DMS79 treated with DMSO at 0.1 percent for 48 hours (cell line): Measurements from ENCODE around the gene CYP4F2.
A peak's percentile ranks its signal among the peaks of the same experiment; 100 is the strongest.
"Not testable (repeated sequence)": the region's sequence is repeated elsewhere in the genome, so short reads cannot be mapped to it uniquely, and the experiment has no call there.

Experiments used
- DNase-seq: peaks from one replicate; lab custom pipeline; 2025; lab: John Stamatoyannopoulos, UW

The CYP4F2 gene

DNA sequence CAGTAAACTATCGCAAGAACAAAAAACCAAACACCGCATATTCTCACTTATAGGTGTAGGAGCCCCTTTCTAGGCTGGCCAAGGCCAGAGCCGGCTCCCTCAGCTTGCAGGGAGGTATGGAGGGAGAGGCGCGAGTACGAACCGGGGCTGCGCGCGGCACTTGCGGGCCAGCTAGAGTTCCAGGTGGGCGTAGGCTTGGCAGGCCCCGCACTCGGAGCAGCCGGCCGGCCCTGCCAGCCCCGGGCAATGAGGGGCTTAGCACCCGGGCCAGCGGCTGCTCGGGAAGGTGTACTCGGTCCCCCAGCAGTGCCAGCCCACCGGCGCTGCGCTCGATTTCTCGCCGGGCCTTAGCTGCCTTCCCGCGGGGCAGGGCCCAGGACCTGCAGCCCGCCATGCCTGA is 1.7 kb upstream of the CYP4F2 start:
- DNase-seq = not testable (repeated sequence)

DNA sequence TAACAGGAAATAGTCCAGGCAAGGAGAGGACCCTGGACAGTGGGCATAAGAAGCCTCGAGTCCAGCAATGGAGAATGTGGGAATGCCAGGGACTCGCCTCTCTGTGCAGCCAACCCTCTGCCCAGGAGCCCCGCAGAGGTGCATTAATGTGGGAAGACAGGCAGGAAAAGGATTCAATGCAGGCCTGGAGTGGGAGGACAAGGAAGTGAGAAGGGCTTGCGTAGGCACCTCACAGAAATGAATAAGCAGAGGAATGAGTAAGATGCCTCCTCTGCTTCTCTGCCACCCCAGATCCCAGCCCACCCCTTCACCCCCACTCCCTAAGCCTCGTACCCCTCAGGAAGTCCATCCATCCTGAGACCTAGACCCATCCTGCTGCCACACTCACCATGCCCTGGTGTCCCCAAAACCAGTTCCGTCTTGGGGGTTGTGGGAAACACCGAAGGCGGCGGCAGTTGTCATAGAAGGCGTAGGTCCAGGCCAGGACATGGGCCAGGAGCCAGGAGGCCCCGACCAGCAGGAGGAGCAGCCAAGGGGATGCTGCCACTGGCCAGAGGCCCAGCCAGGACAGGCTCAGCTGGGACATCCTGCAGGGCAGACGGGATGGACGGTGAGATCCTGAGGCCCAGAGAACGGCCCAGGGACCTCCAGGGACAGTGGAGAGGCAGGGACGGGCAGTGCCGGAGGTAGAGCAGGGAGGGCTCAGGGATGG is 692 bp downstream of the CYP4F2 start:
- no peak for DNase-seq

DNA sequence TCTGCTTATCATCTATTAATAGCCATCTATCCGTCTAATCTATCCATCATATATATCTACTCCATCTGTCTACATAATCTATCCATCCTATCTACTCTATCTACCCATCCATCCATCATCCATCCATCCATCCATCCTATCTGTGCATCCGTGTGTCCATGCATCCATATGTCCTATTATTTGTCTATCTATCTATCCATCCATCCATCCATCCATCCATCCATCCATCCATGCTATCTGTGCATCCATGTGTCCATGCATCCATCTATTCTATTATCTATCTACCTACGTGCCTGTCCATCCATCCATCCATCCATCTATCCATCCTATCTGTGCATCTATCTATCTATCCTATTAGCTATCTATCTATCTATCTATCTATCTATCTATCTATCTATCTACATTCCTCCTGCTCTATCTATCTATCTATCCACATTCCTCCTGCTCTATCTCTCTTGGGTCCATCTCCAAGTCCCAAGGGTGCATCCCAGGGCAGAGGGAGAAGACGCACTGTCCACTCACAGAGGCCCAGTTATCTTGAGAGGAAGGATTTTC is 1.9 kb downstream of the CYP4F2 start:
- no peak for DNase-seq

DNA sequence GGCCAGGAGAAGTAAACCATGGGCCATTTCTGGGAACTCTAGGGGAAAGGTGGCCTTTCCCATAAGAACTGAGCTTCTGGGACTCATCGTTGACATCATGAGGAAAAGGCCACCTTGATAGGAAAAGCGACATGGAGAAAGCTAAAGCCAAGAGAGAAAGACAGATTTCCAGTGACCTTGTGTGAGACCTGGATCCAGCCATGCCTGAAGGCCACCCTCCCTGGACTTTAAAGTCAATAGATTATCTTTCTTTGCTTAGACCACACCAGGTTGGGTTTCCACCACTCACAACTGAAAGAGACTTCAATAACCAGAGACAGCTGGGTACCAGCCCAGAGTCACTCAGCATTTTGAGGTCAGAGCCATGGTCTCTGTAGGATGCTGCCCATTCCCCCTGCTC is 3.5 kb downstream of the CYP4F2 start:
- DNase-seq = no peak

DNA sequence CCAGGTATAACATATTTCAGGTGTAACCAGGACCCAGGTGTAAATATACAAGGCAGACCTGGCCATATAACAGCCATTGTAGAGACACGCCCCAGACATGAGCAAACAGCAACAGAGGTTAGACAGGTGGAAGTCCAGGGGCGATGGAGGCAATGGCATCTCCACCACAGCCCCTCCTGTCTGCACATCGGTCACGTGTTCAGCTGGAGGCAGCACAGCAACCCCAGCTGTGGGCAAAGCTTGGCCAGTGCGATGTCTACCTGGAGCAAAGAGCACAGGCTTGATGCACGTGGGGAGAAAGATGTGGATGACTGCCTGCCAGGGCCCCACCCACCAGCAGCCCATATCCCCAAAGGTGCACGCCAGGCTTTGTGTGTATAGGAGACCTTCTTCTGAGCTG is 4.4 kb downstream of the CYP4F2 start:
- no peak for DNase-seq

DNA sequence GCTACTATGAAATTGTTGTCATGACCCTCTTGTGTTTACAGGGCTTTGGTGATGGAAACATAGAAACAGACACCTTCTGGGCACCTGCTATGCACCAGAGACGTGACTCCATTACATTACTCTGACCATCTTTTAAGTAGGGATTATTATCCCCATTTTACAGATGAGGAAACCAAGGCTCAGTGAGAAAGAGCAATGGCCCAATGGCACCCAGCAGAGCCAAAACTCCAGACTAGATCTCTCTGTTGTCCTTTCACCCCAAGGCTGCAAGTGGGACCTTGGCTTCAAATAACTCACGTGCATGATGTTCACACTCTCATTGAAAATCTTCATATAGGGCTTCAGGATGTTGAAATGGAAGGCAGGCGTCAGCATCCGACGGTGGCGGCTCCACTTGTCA is 5.9 kb downstream of the CYP4F2 start:
- DNase-seq = no peak

DNA sequence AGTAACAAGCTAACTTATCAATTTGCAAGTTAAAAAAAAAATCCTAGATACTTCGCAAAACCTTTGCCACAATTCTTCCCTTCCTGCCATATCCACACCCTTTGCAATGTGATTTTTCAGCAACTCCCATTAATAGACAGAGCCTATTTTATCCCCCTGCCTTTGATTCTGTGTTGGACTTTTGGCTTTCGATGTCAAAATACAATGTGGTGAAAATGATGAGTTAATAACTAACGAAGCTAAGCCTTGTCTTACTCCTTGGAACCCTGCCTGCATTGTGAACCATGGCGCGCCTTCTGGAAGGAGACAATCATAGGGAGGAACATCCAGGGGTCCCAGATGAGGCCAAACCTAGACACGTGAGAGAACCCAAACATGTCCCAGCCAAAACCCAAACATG is 6.4 kb downstream of the CYP4F2 start:
- no peak for DNase-seq

DNA sequence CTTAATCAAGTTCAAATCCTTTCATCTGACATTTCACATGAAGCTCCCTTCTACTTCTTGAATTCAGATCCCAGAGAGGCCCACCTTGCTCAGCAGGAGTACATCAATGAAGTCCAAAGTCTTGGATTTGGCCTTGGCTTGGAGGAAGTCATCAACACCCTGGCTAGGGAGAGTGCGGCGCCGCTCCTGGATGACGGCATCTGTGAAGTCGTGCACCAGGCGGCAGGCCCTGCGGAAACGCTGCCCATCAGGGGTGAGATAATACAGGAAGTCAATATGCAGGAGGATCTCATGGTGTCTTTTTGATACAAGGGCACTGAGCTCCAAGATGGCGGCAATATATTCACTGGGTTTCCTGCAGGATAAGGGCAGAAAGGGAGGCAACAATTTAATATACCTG is 8.5 kb downstream of the CYP4F2 start:
- DNase-seq = not testable (repeated sequence)

DNA sequence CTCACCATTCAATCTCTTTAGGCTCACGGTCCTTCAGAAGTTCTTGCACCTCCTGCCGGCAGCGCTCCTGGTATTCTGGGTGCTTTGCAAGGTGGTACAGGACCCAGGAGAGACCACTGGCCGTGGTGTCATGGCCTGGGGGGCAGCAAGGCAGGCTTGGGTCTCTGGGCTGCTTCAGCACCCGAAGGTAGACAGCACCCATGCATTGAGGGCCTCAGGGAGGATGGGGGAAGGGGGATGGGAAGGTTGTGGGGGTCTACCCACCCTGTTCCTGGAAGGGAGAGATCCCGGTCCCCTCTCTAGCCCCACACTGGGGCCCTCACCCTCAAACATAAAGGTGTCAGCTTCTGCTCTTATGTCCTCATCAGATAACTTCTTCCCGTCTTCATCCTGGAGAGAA is 12.0 kb downstream of the CYP4F2 start:
- DNase-seq = no peak

DNA sequence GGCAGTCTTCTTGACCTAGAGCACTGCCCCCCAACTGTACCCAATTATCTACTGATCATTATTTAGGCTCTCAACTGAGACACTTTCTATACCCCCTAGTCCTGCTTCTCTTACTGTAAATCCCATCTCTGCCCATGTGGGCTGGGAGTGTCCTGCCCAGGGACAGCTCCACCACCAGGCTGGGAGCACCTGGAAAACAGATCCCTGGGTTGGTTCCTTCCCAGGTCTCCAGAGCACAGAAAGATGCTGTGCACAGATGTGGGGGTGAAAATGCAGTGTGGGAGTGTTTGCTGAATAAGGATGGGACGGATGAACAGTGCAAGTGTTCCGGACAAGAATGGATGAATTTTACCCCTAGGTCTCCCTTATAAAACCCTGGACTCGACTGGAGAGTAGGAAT is 12.7 kb downstream of the CYP4F2 start:
- no peak for DNase-seq

DNA sequence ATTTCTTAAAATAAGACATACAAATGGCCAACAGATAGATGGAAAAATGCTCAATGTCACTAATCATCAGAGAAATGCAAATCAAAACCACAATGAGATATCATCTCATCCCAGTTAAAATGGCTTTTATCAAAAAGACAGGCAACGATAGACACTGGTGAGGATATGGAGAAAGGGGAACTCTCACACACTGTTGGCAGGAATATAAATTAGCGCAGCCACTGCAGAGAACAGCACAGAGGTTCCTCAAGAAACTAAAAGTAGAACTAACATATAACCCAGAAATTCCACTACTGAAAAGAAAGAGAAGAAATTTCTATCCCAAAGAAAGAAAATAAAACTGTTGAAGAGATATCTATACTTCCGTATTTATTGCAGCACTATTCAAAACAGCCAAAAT is 14.5 kb downstream of the CYP4F2 start:
- not testable (repeated sequence) for DNase-seq

DNA sequence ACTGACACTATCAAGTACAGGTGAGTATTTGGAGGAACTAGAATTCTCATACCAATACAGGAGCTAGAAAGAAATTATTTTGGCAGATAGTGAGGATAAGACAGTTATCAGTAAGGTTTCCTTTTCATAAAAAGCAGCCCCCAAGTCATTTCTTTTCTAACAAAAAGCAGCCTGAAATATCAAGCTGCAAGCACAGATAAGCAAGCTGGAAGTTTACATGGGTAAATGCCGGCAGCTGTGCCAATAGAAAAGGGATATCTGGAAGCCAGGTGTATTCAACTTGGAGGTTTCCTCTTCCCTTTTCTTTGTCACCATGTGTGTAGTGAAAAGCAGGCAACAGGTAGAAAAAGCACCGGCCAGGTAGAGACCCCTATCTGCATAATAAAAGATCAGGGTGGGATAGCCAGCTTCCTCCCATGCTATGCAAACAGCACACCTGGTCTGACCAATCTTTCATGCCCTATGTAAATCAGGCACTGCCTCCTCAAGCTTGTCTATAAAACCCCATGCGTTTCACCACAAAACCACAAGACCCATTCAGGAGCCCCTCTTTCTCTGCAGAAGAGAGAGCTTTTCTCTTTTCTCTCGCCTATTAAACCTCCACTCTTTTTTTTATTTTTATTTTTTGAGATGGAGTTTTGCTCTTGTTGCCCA is 22.9 kb downstream of the CYP4F2 start:
- no peak for DNase-seq

DNA sequence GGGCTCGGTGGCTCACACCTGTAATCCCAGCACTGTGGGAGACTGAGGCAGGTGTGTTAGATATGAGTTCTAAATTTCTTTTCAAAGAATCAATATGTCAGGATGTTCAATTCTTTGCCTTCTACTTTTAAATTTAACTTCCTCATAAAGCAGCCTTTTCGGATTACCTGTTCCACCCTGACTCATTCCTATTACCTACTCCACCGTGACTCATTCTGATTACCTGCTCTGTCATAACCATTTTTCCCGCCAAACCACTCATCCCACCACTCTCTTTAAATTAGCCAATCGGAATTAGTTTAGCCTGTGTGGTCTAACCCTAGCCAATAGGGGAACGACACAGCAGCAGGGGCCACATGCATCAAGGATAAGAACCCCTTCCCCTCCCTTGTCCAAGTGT is 24.1 kb downstream of the CYP4F2 start:
- not testable (repeated sequence) for DNase-seq

DNA sequence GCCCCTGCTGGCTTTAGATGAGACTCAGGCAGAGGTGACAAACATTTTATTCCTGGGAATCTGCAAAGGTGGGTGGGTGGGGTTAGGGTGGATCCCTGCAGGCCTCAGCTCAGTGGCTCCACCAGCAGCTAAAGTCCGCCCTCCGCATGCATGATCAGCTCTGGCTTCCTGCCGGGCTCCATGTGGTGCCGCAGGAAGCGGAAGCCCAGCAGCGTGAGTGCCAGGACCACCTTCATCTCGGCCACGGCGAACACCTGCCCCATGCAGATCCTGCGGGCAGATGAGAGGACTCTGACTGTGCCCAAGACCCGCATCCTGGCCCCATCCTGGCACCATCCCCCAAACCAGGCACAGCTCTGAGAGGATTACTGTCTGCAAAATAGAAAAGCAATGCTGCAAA is 26.3 kb downstream of the CYP4F2 start:
- no peak for DNase-seq

DNA sequence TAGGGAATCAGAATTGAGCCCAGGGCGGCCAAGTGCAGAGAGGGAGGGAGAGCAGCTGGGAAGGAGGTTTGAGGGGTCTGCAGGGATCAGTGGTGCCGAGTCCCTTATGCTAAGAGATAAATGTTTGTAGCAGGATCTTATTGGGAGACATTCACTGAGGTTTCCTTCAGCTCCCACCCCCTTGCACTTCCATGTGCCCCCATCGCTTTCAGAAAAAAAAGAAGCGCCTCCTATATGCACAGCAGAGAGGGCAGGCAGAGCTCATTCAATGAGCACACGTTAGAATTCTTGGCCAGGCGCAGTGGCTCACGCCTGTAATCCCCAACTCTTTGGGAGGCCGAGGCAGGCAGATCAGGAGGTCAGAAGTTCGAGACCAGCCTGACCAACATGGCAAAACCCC is 28.0 kb downstream of the CYP4F2 start:
- DNase-seq = no peak

DNA sequence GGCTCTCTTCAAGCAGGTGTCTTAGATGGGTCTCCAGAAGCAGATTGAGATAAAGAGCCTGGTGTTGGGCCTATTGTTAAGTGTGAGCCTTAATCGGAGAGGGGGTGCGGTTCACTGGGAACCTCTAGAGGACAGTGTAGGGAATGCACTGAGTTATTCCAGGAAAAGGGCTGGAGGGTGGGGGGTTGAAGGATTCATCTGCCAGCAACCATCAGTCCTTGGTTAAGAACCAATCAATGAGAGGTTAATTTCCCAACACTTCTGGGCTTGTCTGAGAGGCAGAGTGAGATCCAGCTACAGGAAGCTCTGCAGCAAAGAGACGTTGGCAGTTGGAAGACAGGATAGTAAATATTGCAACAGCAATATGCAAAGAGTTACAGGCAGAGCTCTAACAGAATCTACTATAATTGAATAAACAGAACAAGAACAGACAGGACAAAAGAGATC is 28.7 kb downstream of the CYP4F2 start:
- peak; percentile 39 for DNase-seq

DNA sequence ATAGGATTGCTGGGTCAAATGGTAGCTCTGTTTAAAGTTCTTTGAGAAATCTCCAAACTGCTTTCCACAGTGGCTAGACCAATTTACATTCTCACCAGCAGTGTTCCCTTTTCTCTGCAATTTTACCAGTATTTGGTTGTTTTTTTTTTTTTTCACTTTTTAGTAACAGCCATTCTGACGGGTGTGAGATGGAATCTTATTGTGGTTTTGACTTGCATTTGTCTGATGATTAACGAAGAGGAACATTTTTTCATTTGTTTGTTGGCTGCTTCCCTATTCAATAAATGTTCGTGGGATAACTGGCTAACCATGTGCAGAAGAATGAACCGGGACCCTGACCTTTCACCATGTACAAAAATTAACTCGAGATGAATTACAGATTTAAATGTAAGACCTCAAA is 31.2 kb downstream of the CYP4F2 start:
- no peak for DNase-seq

DNA sequence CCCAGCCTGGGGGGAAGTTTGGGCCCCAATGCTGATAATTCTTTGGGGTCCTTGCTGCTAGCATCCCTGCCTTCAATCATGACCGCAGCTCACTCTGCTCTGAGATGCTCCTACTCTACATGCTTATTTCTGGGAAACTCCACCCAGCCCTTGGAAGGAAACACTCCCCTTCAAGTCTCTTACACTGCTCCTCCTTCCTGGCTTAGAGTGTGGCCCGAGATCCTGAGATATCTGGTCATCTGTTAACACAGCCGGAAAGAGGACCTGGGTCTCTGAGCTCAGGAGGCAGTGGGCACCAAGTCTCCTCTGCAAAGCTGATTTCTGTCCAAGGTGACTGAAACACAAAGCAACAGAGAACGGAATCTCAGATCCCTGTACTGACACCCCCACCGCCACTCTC is 33.0 kb downstream of the CYP4F2 start:
- no peak for DNase-seq

DNA sequence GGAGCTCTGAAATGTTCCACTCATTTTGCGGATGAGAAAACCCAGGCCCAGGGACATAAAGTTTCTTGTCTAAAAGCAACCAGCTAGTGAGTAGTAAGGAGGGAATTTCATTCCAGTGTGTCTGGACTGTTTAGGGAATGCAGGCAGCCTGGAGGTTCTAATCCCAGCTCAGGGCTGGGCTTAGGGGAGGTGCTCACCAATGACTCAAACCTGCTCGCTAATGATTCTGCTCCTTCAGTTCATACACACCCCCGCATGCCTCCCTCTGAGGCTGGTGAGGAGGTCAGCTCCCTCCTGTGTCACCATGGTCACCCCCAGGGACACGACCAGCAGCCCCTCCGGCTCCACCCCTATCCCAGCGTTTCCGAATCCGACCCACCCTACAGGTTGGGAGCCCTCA is 34.6 kb downstream of the CYP4F2 start:
- no peak for DNase-seq

DNA sequence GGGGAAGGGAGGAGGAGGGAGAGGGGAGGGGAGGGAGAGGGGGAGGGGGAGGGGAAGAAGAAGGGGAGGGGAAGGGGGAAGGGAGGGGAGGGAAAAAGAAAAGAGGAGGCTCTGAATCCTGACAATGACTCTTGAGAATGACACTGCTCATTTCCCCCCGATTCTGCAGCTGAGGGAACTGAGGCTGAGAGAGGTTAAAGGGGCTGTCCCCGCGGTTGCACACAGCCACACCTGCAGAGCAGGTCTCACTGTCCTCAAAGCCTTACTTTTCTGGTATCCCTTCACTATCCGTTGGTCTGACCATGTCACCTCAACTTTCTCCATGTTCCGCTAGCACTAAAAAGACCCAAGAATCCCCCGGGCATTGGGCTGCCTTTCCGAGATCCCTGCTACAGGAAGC is 35.4 kb downstream of the CYP4F2 start:
- DNase-seq = no peak

DNA sequence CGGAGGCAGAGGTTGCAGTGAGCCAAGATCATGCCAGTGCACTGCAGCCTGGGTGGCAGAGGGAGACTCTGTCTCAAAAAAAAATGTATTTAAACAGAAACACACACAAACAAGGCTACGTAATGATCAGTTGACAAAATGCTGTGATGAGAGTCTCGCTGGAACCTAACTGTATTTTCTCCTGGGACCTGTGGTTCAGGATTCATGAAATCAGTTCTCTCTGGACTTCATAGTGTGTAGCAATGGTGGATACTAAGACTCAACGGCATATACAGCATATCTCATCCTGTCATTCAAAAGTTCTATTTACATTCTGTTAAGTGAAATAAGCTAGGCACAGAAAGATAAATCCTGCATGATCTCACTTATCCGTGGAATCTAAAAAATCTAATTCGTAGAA is 37.4 kb downstream of the CYP4F2 start:
- DNase-seq = no peak

DNA sequence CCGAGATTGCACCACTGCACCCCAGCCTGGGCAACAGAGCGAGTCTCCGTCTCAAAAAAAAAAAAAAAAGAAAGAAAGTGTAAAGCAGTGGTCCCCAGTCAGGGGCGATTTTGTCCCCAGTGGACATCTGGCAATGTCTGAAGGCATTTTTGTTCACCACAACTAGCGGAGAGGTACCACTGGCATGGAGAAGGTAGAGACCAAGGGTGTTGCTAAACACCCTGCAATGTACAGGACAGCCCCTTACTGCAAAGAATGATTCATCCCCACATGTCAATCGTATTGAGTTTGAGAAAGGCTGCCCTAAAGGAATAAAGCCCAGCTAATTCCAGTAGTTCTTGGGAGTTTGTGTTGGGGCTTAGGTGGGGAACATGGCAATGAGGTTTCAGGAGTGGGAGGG is 38.7 kb downstream of the CYP4F2 start:
- DNase-seq = no peak

DNA sequence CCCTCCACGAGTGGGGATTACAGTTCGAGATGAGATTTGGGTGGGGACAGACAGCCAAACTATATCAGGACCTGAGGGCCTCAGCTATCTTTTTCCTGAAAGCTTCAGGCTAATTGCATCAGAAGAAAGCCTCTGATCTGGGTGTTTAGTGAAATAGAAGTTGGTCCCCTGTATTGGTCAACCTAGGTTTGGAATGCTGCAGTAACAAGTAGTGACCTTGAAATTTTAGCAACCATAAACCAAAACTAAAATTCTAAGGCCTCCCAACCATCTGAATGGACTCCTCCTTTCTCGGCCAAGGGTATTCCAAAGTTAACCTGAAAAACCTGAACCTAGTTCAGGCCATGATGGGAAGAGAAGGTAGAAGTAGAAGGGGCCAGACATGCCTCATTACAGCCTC is 47.5 kb downstream of the CYP4F2 start:
- DNase-seq = no peak

DNA sequence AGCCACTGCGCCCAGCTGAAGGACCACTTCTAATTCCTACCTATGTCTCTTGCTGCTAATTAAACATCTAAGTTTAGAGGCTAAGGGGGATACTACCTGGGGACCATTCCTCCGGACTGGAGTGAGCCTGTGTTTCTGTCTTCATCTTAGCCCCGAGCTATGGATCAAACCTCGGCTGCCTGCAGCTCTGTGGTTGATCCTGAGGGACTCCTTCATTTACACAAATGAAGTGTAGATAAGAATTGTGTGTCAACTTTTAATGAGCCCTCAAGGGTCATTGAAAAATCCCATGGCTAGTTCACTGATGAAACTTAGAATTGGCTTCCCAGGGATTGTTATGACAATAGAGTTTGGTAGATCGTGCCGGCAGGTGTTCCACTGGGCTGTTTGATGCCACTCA is 51.0 kb downstream of the CYP4F2 start:
- DNase-seq = peak; percentile 74
